Measurements from ENCODE around the gene CSGALNACT2. TPM values are rescaled to one million over a fixed set of nuclear protein-coding genes. Genes with fewer than 3 reads are reported as not detected.

CSGALNACT2 gene
- total RNA-seq, 1 experiment from 2014 or later = 5.1 TPM

DNA sequence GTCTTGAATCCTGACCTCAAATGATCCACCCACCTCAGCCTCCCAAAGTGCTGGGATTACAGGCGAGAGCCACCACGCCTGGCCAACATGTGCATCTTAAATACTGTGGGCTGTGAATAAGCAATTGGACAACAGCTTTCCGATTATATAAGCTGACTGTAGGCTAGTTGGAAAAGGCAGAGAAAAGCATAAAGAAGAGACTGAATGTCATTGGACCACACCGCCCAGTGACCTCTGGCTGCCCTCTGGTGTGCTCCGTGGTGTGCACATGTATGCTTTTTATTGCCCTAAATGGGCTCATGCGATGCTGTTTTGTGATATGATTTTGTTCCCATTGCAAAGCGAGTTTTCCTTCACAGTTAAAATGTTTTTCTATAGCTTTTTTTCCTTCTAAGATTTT is 15.4 kb upstream of the CSGALNACT2 start:
- Mint-ChIP-seq H3K27me3 (ENCODE audit: low read depth) (no peaks in the 10 kb centered on the region), H3K4me3 (no peak overlapping the region), H3K27ac (no peak overlapping the region), H3K36me3 (no peaks in the 10 kb centered on the region), H3K9me3 (no peaks in the 10 kb centered on the region), H3K4me1 (no peaks in the 10 kb centered on the region)
- ATAC-seq (no peak), DNase-seq (ENCODE audit: low spot score) (no peak)
- TF ChIP-seq ZNF317 (CRISPR knock-in tag; IDR thresholded peaks at IDR 0.05; ENCODE audit: borderline replicate concordance, low read depth) = no peak
- no peak for TF ChIP-seq RORB (CRISPR knock-in tag; IDR thresholded peaks at IDR 0.05)
- TF ChIP-seq ZNF396 (CRISPR knock-in tag; IDR thresholded peaks at IDR 0.05; ENCODE audit: borderline replicate concordance) = no peak
- TF ChIP-seq, protein P1, sequence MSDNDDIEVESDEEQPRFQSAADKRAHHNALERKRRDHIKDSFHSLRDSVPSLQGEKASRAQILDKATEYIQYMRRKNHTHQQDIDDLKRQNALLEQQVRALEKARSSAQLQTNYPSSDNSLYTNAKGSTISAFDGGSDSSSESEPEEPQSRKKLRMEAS (CRISPR knock-in tag; IDR thresholded peaks at IDR 0.05) = no peak
- TF ChIP-seq NFYB (CRISPR knock-in tag; conservative IDR thresholded peaks at IDR 0.05; ENCODE audit: low read depth) = no peak
- no peak for TF ChIP-seq MXD4 (CRISPR knock-in tag; IDR thresholded peaks at IDR 0.05; ENCODE audit: borderline replicate concordance)
- no peak for TF ChIP-seq NR1H2 (CRISPR knock-in tag; IDR thresholded peaks at IDR 0.05)
- no peak for TF ChIP-seq ZBTB21 (CRISPR knock-in tag; IDR thresholded peaks at IDR 0.05; ENCODE audit: borderline replicate concordance)
- TF ChIP-seq, protein P2, sequence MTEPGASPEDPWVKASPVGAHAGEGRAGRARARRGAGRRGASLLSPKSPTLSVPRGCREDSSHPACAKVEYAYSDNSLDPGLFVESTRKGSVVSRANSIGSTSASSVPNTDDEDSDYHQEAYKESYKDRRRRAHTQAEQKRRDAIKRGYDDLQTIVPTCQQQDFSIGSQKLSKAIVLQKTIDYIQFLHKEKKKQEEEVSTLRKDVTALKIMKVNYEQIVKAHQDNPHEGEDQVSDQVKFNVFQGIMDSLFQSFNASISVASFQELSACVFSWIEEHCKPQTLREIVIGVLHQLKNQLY (CRISPR knock-in tag; IDR thresholded peaks at IDR 0.05) = no peak
- no peak for TF ChIP-seq TEAD4 (CRISPR knock-in tag; IDR thresholded peaks at IDR 0.05)
- TF ChIP-seq, protein P3, sequence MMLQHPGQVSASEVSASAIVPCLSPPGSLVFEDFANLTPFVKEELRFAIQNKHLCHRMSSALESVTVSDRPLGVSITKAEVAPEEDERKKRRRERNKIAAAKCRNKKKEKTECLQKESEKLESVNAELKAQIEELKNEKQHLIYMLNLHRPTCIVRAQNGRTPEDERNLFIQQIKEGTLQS (CRISPR knock-in tag; conservative IDR thresholded peaks at IDR 0.05) = no peak
- no peak for TF ChIP-seq NR2C2 (CRISPR knock-in tag; IDR thresholded peaks at IDR 0.05)
- TF ChIP-seq ELF4 (CRISPR knock-in tag; IDR thresholded peaks at IDR 0.05; ENCODE audit: low read depth) = no peak
- no peak for TF ChIP-seq ETV6 (CRISPR knock-in tag; IDR thresholded peaks at IDR 0.05)
- TF ChIP-seq, protein P4, sequence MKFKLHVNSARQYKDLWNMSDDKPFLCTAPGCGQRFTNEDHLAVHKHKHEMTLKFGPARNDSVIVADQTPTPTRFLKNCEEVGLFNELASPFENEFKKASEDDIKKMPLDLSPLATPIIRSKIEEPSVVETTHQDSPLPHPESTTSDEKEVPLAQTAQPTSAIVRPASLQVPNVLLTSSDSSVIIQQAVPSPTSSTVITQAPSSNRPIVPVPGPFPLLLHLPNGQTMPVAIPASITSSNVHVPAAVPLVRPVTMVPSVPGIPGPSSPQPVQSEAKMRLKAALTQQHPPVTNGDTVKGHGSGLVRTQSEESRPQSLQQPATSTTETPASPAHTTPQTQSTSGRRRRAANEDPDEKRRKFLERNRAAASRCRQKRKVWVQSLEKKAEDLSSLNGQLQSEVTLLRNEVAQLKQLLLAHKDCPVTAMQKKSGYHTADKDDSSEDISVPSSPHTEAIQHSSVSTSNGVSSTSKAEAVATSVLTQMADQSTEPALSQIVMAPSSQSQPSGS (CRISPR knock-in tag; IDR thresholded peaks at IDR 0.05; ENCODE audit: borderline replicate concordance, low read depth) = no peak
- no peak for TF ChIP-seq GRHL2 (CRISPR knock-in tag; IDR thresholded peaks at IDR 0.05; ENCODE audit: insufficient replicate concordance, severe bottlenecking)
- TF ChIP-seq, protein P5, sequence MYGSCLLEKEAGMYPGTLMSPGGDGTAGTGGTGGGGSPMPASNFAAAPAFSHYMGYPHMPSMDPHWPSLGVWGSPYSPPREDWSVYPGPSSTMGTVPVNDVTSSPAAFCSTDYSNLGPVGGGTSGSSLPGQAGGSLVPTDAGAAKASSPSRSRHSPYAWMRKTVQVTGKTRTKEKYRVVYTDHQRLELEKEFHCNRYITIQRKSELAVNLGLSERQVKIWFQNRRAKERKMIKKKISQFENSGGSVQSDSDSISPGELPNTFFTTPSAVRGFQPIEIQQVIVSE (CRISPR knock-in tag; IDR thresholded peaks at IDR 0.05; ENCODE audit: borderline replicate concordance) = no peak
- TF ChIP-seq, protein P6, sequence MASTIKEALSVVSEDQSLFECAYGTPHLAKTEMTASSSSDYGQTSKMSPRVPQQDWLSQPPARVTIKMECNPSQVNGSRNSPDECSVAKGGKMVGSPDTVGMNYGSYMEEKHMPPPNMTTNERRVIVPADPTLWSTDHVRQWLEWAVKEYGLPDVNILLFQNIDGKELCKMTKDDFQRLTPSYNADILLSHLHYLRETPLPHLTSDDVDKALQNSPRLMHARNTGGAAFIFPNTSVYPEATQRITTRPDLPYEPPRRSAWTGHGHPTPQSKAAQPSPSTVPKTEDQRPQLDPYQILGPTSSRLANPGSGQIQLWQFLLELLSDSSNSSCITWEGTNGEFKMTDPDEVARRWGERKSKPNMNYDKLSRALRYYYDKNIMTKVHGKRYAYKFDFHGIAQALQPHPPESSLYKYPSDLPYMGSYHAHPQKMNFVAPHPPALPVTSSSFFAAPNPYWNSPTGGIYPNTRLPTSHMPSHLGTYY (CRISPR knock-in tag; IDR thresholded peaks at IDR 0.05) = no peak
- no peak for TF ChIP-seq JUN (CRISPR knock-in tag; IDR thresholded peaks at IDR 0.05)
- TF ChIP-seq, protein P7, sequence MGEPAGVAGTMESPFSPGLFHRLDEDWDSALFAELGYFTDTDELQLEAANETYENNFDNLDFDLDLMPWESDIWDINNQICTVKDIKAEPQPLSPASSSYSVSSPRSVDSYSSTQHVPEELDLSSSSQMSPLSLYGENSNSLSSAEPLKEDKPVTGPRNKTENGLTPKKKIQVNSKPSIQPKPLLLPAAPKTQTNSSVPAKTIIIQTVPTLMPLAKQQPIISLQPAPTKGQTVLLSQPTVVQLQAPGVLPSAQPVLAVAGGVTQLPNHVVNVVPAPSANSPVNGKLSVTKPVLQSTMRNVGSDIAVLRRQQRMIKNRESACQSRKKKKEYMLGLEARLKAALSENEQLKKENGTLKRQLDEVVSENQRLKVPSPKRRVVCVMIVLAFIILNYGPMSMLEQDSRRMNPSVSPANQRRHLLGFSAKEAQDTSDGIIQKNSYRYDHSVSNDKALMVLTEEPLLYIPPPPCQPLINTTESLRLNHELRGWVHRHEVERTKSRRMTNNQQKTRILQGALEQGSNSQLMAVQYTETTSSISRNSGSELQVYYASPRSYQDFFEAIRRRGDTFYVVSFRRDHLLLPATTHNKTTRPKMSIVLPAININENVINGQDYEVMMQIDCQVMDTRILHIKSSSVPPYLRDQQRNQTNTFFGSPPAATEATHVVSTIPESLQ (CRISPR knock-in tag; IDR thresholded peaks at IDR 0.05) = no peak
- ChIA-PET CTCF (interaction anchor here (1.1 to 1.6 kb wide), 2 partner anchors 16 to 44 kb away, joined by 3 read pairs; no protein-coding TSS in a partner anchor), POLR2A (interaction anchor here (0.6 kb wide), 1 partner anchor 1243 kb away, joined by 4 read pairs; no protein-coding TSS in a partner anchor)
